ENCODE data around the gene CDK2AP2. TPM values are rescaled to one million over a fixed set of nuclear protein-coding genes. Genes with fewer than 3 reads are reported as not detected.
A peak's percentile ranks its signal among the peaks of the same experiment; 100 is the strongest.

CDK2AP2 gene
- total and polyA plus RNA-seq, 9 of the 15 experiments (the other 6 are each of a cell fraction or from before 2014, with no cell fraction given): 4.4 to 47.4 (median 21.7) TPM

- ChIA-PET POLR2A (interaction anchor here (0.6 kb wide), 1 partner anchor 212 kb away, joined by 3 read pairs; no protein-coding TSS in a partner anchor), CTCF (ENCODE audit: low intra/inter-chr PET ratio) (no interaction called here)
- Histone ChIP-seq H3K27ac (ENCODE audit: extremely low read depth, low read depth, low read length) (peak overlapping the region; percentile 72), H3K4me3 (peak overlapping the region; percentile 73), H4K20me1 (replicated peaks; ENCODE audit: control insufficient read depth, insufficient read depth, low read length) (no peaks in the 10 kb centered on the region), H3K9ac (ENCODE audit: insufficient read depth in 1 of 2, low read depth in 2 of 2, low read length in 2 of 2) (peak overlapping the region; percentile 60 to 87), H3K9me3 (replicated peaks; ENCODE audit: control insufficient read depth, insufficient read depth, low read depth, low read length) (no peaks in the 10 kb centered on the region), H3K27me3 (ENCODE audit: control insufficient read depth in 2 of 2, insufficient read depth in 2 of 2, low read length in 2 of 2) (no peaks in the 10 kb centered on the region), H3K79me2 (ENCODE audit: control insufficient read depth, insufficient read depth, low read length) (peaks cover 33% of the 10 kb centered on the region), H3K4me2 (ENCODE audit: insufficient read depth, low read length) (peak overlapping the region; percentile 90), H3K36me3 (ENCODE audit: control insufficient read depth, insufficient read depth, low read length) (peaks cover 44% of the 10 kb centered on the region; the same call in 2 of the 3 replicates), H3K9me1 (ENCODE audit: control insufficient read depth, insufficient read depth, low read length) (peaks cover 6% of the 10 kb centered on the region), H3K4me1 (replicated peaks in 1 of 2; ENCODE audit: control insufficient read depth in 2 of 2, insufficient read depth in 2 of 2, low read length in 2 of 2) (peaks cover 28 to 76% of the 10 kb centered on the region in 2 experiments), H2AFZ (ENCODE audit: low read depth, low read length) (peak overlapping the region; percentile 71)
- peak; percentile 0; the same call in 1 of the 3 replicates for ATAC-seq
- FAIRE-seq: no peak
- intact Hi-C loops (cut with micrococcal nuclease) (loop anchor here (1.0 kb wide), 1 partner anchor 22 kb away; no protein-coding TSS in a partner anchor), in situ Hi-C loops (cut with MboI) (no loop called here)
- BruUV-seq (replicated peaks): no TSS peak
- peak; percentile 67 to 83 (median 78) for DNase-seq (ENCODE audit: extremely low read depth in 1 of 4, low spot score in 3 of 4)
- 8% methylated on average over 47 of the region's 101 CpGs for WGBS (ENCODE audit: insufficient coverage, low coverage, missing lambda C conversion rate)
- TF ChIP-seq WHSC1 (IDR thresholded peaks at IDR 0.05; ENCODE audit: low read length): no peak
- no peak for TF ChIP-seq BMI1 (IDR thresholded peaks at IDR 0.05; ENCODE audit: low read length)
- no peak for TF ChIP-seq CHD7 (IDR thresholded peaks at IDR 0.05; ENCODE audit: low read depth, low read length)
- TF ChIP-seq NFATC3 (IDR thresholded peaks at IDR 0.05): no peak
- TF ChIP-seq RNF219 (CRISPR knock-in tag; IDR thresholded peaks at IDR 0.05): no peak
These were observed 3.7 kb downstream of the CDK2AP2 start for GRCh38 chr11:67504005-67504949.
